Stomach smooth muscle (tissue), 2 donors: ENCODE results near the gene ADGRL3.

ENCODE experiments used
- H3K27ac ChIP-seq: one replicate; pipeline ENCODE4 v1.7.0; 2013; ENCODE audit warnings: mild to moderate bottlenecking, low read length, inconsistent platforms
- H3K27me3 ChIP-seq, 2 donors: one replicate each; pipeline ENCODE4 v1.7.0; 2013; ENCODE audit warnings: low read length in 2 of 2; ENCODE audit not compliant: insufficient read depth in 2 of 2, control insufficient read depth in 1 of 2
- H3K36me3 ChIP-seq, 2 donors: one replicate each; pipeline ENCODE4 v1.7.0; 2013; ENCODE audit warnings: low read length in 2 of 2; ENCODE audit not compliant: control insufficient read depth in 2 of 2, insufficient read depth in 2 of 2
- H3K4me1 ChIP-seq: one replicate; pipeline ENCODE4 v1.7.0; 2013; ENCODE audit warnings: low read length; ENCODE audit not compliant: control insufficient read depth, insufficient read depth
- H3K4me3 ChIP-seq, 2 donors: one replicate each; pipeline ENCODE4 v1.7.0; 2013; ENCODE audit warnings: low read length in 2 of 2
- H3K9ac ChIP-seq, 2 donors: one replicate each; pipeline ENCODE4 v1.7.0; 2013; ENCODE audit warnings: low read length in 2 of 2, mild to moderate bottlenecking in 1 of 2
- H3K9me3 ChIP-seq, 2 donors: one replicate each; pipeline ENCODE4 v1.7.0; 2013; ENCODE audit warnings: low read length in 2 of 2; ENCODE audit not compliant: control insufficient read depth in 2 of 2
- donor health status: healthy.
- donor health status: Pancreatic carcinoma.

ADGRL3 gene

DNA sequence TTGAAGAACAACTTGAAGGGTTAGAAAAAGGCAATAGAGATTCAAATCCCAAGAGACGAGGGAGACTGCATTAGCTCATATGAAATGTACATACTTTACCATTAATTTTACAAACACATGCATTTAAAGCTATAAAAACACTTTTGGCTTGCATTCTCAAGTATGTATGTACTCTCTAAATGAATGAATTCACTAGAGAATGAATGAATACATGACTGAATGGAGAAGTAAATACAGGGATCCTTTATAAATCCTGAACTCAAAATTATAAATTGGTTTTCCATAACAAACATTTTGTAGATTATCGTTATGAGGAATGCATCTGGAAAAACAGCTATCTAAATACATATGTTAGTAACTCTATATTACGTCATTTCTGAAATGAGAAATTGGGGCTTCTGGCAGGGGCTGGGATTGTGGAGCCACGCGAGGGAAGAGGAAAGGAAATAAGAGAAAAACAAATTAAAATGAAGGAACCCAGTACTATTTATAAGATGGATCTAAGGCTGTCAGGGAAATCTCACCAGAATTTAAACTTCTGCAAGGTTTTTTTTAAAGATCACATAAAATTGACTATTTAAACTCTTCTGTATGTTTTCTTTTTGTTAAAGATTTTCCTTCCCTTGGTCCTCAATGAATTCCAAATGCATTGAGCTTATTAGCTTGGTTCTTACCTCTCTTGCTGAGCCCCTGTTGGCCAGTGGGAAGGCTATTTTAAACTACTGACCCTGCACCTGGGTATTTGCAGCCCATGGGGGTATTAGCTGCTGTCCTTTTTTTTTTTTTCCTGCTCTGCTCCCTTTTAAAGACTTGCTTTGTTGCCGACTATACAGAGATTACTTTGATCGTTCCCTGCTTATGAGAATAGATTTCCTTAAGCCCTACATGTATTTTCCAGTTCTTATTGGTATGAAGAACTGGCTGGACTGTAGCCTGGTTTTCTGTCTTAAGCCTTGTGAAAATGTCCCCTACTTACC lies 207.8 kb downstream of the ADGRL3 start:
- H3K9me3 ChIP-seq, result no peaks in the 10 kb centered on the region
- H3K4me1 ChIP-seq, result no peaks in the 10 kb centered on the region
- no peak overlapping the region for H3K9ac ChIP-seq
- H3K27me3 ChIP-seq, result no peaks in the 10 kb centered on the region
- no peaks in the 10 kb centered on the region for H3K36me3 ChIP-seq
- no peak overlapping the region for H3K27ac ChIP-seq
- H3K4me3 ChIP-seq, result no peak overlapping the region

DNA sequence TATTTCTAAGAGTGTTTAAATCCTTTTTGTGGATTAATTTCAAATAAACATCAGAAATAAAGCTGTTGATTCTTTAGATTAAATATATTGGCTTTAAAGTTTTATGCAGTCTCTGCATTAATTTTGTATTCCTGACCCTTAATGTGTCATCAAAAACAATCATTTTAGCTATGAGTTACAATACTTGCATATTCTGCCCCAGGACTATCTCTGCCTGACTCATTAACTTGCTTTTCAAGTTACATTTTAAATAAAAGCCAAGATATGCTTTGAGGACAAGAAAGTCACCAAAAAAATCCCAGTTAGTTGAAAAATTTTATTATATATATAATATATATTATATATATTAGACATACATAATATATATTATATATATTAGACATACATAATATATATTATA lies 208.7 kb downstream of the ADGRL3 start:
- no peak overlapping the region for H3K27ac ChIP-seq
- no peak overlapping the region for H3K4me3 ChIP-seq
- H3K9ac ChIP-seq, result no peak overlapping the region
- H3K4me1 ChIP-seq, result no peaks in the 10 kb centered on the region
- no peaks in the 10 kb centered on the region for H3K36me3 ChIP-seq
- H3K9me3 ChIP-seq, result no peaks in the 10 kb centered on the region
- no peaks in the 10 kb centered on the region for H3K27me3 ChIP-seq

DNA sequence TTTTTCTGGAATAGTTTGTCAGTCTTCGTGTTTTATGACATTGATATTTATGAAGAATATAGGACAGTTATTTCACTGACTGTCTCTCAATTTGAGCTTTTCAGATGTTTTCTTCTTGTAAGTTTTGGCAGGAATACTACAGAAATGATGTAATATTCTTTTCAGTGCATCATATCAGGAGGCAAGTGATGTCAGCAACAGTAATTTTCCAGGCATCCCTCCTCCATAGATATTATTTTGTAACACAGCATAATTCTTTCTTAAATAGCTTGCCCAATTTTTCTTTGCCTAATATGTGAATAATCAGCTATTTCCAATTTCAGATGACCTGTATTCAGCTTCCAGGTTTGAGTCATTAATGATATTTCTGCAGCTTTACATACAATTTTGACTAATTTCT lies 211.1 kb downstream of the ADGRL3 start:
- Histone ChIP-seq H3K4me3 (no peak overlapping the region), H3K4me1 (no peaks in the 10 kb centered on the region), H3K36me3 (no peaks in the 10 kb centered on the region), H3K27me3 (no peaks in the 10 kb centered on the region), H3K9me3 (no peaks in the 10 kb centered on the region), H3K27ac (no peak overlapping the region), H3K9ac (no peak overlapping the region)

DNA sequence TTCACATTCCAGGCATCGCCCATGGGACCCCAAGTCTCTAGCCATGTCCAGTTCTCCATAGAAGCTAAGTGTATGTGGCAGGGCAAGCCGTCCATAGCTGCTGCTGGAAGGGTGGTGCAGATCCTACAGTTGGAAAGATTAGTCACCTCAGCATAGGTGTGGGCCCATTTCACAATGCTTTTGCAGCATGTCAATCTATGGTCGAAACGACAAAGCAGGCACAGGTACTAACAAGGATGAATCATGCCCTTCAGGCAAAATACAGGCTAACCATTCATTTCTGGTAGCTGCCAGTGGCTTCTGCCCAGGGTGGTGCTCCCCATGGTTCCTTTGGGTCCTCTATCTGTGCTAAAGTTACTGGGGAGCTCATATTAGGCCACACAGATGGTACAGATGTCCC lies 225.2 kb downstream of the ADGRL3 start:
- Histone ChIP-seq H3K27me3 (no peaks in the 10 kb centered on the region), H3K4me3 (no peak overlapping the region), H3K27ac (no peak overlapping the region), H3K36me3 (no peaks in the 10 kb centered on the region), H3K9ac (no peak overlapping the region), H3K4me1 (no peaks in the 10 kb centered on the region), H3K9me3 (no peaks in the 10 kb centered on the region)

DNA sequence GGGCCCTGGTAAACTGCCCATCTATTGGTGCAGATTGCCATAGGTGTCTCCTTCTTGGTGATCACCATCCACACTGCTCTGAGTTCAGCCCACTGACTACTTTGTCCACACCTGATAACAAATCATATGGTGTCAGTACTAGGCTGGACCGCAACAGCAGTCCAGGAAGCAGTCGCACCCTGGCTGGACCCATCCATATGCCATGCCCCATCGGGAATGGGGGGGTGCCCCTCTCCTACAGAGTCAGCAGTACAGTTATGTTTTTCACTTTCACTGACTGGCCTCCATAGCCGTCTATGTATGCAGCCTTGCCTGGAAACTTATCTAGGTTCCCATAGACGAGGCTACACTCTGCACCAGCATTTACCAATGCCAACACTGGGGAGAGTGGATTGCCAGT lies 226.1 kb downstream of the ADGRL3 start:
- Histone ChIP-seq H3K4me1 (no peaks in the 10 kb centered on the region), H3K27ac (no peak overlapping the region), H3K4me3 (no peak overlapping the region), H3K27me3 (no peaks in the 10 kb centered on the region), H3K9me3 (no peaks in the 10 kb centered on the region), H3K9ac (no peak overlapping the region), H3K36me3 (no peaks in the 10 kb centered on the region)

DNA sequence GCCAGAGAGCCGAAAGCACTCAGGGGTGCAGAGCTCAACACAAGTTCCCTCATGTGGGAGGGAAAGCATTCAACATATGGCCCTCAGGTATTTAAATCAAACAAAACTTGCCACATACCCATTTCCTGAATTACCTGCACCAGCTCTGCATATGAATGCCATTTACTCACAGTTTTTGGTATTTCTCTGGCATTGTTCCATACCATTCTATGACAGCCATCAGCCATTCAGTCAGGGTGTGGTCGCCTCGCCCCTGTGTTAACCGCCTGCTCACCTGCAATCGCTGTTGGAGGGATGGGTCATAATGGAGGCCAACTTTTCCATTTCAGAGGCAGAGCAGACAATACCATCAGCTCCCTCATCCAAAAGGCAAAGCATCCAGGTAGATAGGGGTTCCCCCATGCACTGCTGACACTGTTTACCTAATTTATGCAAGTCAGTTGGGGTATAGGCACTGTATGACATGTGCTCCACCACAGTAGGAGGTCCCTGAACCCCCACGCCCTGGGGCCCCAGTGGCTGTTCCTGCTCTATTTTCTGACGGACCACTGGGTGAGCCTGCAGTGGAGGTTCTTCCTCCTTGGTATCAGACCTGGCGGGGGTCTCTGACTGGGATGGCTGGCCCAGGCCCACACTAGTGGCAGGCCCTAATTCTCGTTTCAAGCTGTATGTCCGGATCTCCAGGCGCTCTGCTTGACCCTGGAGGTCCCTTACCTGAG lies 227.1 kb downstream of the ADGRL3 start:
- Histone ChIP-seq H3K27ac (no peak overlapping the region), H3K4me3 (no peak overlapping the region), H3K36me3 (no peaks in the 10 kb centered on the region), H3K27me3 (no peaks in the 10 kb centered on the region), H3K9ac (no peak overlapping the region), H3K4me1 (no peaks in the 10 kb centered on the region), H3K9me3 (no peaks in the 10 kb centered on the region)

DNA sequence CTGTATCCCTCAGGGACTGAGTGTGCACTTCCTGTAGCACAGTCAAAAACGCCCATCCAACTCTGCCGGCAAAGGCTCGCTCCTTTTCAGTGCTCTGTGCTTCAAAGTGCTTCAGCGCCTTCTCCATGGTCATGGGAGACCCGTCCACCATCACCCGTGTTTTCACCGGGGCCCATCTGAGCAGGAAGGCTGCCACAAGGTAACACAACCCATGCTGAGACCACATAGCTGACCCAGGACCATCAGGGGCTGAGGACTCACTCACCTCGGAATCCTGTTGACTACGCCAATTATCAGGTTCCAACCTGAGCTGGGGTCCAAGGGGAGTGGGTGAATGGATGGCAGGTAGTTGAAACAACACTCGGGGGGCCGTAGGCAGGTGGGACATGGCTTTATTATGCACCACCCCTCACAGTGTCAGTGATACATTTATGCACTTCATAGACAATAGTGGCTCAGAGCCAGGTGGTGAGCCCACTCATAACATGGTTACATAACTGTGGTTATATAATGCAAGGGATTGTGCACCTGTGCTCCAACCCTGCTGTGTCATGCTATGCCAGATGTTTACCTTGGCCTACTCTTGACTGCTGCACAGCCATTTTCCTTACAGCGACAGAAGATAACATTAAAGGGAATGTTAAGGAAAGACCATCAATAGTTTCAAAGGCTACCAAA lies 227.8 kb downstream of the ADGRL3 start:
- Histone ChIP-seq H3K4me1 (no peaks in the 10 kb centered on the region), H3K9ac (no peak overlapping the region), H3K27ac (no peak overlapping the region)

DNA sequence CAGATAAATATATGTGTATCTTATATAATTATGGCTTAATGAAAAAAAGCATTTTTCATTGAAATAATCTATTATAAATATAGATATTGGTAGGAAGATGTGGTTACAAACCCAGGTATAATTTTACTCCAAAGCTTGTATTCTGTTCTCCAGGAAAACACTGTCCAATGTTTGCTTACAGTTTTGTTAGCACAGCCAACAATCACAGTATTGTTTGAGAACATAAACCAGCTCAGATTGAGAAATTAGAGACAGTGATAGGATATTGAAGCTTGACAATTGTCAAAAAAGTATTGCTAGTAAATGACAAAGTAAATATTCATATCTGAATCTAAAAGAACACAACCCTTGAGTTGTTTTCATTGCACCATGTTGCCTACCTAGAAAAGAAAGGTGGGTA lies 228.8 kb downstream of the ADGRL3 start:
- H3K4me1 ChIP-seq, result no peaks in the 10 kb centered on the region
- no peak overlapping the region for H3K27ac ChIP-seq
- no peak overlapping the region for H3K4me3 ChIP-seq
- no peaks in the 10 kb centered on the region for H3K36me3 ChIP-seq
- no peaks in the 10 kb centered on the region for H3K27me3 ChIP-seq
- H3K9me3 ChIP-seq, result no peaks in the 10 kb centered on the region
- no peak overlapping the region for H3K9ac ChIP-seq

More for the DNA sequence above, 227.8 kb downstream of the ADGRL3 start:
- H3K36me3 ChIP-seq, result no peaks in the 10 kb centered on the region
- H3K27me3 ChIP-seq, result no peaks in the 10 kb centered on the region
- no peaks in the 10 kb centered on the region for H3K9me3 ChIP-seq
- H3K4me3 ChIP-seq, result no peak overlapping the region

DNA sequence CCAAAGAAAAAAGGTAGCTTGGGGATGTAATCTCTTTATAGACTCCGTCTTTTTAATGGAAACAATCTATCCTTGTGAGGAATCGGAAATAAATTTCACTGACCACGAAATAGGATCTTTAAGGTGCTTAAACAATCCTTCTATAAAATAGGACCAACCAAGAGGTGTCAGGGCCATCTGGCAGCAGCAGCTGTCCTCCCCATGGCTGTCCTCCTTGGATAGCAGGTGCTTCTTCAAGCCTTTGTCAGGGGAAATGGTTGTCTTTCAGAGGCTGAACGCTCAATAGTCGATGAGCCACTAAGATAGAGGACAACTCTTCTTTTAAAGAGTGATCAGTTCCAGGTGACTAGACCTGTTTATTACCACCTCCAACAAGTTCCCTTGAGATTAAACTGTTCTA lies 231.0 kb downstream of the ADGRL3 start:
- H3K4me1 ChIP-seq, result no peaks in the 10 kb centered on the region
- no peaks in the 10 kb centered on the region for H3K9me3 ChIP-seq
- H3K27ac ChIP-seq, result no peak overlapping the region
- no peaks in the 10 kb centered on the region for H3K27me3 ChIP-seq
- H3K4me3 ChIP-seq, result no peak overlapping the region
- no peaks in the 10 kb centered on the region for H3K36me3 ChIP-seq
- no peak overlapping the region for H3K9ac ChIP-seq

DNA sequence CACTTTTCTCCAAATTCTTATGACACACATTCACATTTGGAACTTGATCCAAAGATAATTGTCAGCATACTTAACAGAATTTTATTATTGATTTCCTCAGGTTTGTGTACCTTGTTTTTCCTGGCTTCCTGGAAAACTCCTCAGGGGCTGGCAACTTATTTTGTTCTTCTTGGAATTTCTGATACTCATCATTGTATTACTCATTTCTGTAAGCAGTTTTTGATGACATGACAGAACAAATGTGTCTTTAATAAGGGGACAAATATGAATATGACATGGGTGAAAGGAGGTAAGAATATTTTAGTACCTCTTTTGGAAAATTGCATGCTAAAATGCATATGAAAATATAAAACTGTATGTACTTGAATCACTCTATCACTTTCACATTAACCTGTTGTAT lies 237.8 kb downstream of the ADGRL3 start:
- no peaks in the 10 kb centered on the region for H3K9me3 ChIP-seq
- no peaks in the 10 kb centered on the region for H3K36me3 ChIP-seq
- H3K4me1 ChIP-seq, result no peaks in the 10 kb centered on the region
- no peaks in the 10 kb centered on the region for H3K27me3 ChIP-seq
- H3K4me3 ChIP-seq, result no peak overlapping the region
- no peak overlapping the region for H3K9ac ChIP-seq
- H3K27ac ChIP-seq, result no peak overlapping the region
